K562 (cell line): ENCODE results near the gene SH3BGRL2. TPM values are rescaled to one million over a fixed set of nuclear protein-coding genes. Genes with fewer than 3 reads are reported as not detected.

Source experiments
- ARID1B ChIP-seq: fragments of 450-650 bp; IDR thresholded peaks from 2 replicates; pipeline ENCODE4 v1.6.1; 2016; ENCODE audit warnings: antibody characterized with exemption, mild to moderate bottlenecking, inconsistent platforms
- CCNT2 ChIP-seq: IDR thresholded peaks from 2 replicates; pipeline ENCODE4 v1.6.1; 2011; ENCODE audit warnings: borderline replicate concordance, low read depth, mild to moderate bottlenecking, moderate library complexity, mixed read lengths, low read length; ENCODE audit not compliant: insufficient read length; ENCODE audit errors: extremely low read depth
- CHAMP1 ChIP-seq: fragments of 450-650 bp; IDR thresholded peaks from 2 replicates; pipeline ENCODE4 v1.6.1; 2016; ENCODE audit warnings: mild to moderate bottlenecking
- CTBP1 ChIP-seq: fragments of 450-650 bp; IDR thresholded peaks from 2 replicates; pipeline ENCODE4 v1.6.1; 2016; ENCODE audit warnings: borderline replicate concordance
- DACH1 ChIP-seq: fragments of 450-650 bp; IDR thresholded peaks from 2 replicates; pipeline ENCODE4 v1.6.1; 2018; ENCODE audit not compliant: partially characterized antibody
- IRF1 ChIP-seq: sonication (generic); formaldehyde crosslinking; IDR thresholded peaks from 2 replicates; pipeline ENCODE4 v1.8.0; 2022; ENCODE audit warnings: missing genetic modification reagents, mild to moderate bottlenecking, borderline replicate concordance
- KDM5B ChIP-seq: fragments of 200-600 bp; sonication (generic); IDR thresholded peaks from 2 replicates; pipeline ENCODE4 v1.6.1; 2012; ENCODE audit warnings: low read depth, mild to moderate bottlenecking, moderate library complexity, low read length, control low read depth, inconsistent platforms; ENCODE audit not compliant: insufficient replicate concordance
- KLF16 ChIP-seq: IDR thresholded peaks from 2 replicates; pipeline ENCODE4 v1.6.1; 2016; ENCODE audit warnings: antibody characterized with exemption
- MAFF ChIP-seq: IDR thresholded peaks from 2 replicates; pipeline ENCODE4 v1.6.1; 2012; ENCODE audit warnings: low read length, improper control_type of control experiment
- MITF ChIP-seq: IDR thresholded peaks from 2 replicates; pipeline ENCODE4 v1.6.1; 2014; ENCODE audit warnings: antibody characterized with exemption
- NCOA2 ChIP-seq, 2 experiments: fragments of 450-650 bp; IDR thresholded peaks; 2 replicates each; pipeline ENCODE4 v1.6.1; 2018; ENCODE audit warnings: mild to moderate bottlenecking in 2 of 2, moderate library complexity in 1 of 2; ENCODE audit not compliant: partially characterized antibody in 2 of 2
- PKNOX1 ChIP-seq: fragments of 450-650 bp; IDR thresholded peaks from 2 replicates; pipeline ENCODE4 v1.6.1; 2016
- TAF7 ChIP-seq: fragments of 450-650 bp; IDR thresholded peaks from 2 replicates; pipeline ENCODE4 v1.6.1; 2016; ENCODE audit warnings: missing genetic modification characterization, missing compliant biosample characterization
- TCF3 ChIP-seq: sonication (generic); formaldehyde crosslinking; IDR thresholded peaks from 2 replicates; pipeline ENCODE4 v1.4.0; 2020; ENCODE audit warnings: mild to moderate bottlenecking, missing genetic modification reagents
- TCFL5 ChIP-seq: fragments of 250-450 bp; sonication (Bioruptor Pico); conservative IDR thresholded peaks from 2 replicates; pipeline ENCODE4 v1.6.1; 2021; ENCODE audit warnings: mild to moderate bottlenecking, moderate library complexity, matching md5 sums
- ZNF140 ChIP-seq: fragments of 250-450 bp; sonication (Bioruptor Pico); IDR thresholded peaks from 2 replicates; pipeline ENCODE4 v1.8.0; 2021; ENCODE audit warnings: moderate library complexity, mild to moderate bottlenecking, inconsistent platforms
- ZNF143 ChIP-seq: sonication (generic); formaldehyde crosslinking; IDR thresholded peaks from 2 replicates; pipeline ENCODE4 v1.9.0; 2022; ENCODE audit warnings: mild to moderate bottlenecking, missing genetic modification reagents
- ZNF146 ChIP-seq: IDR thresholded peaks from one replicate; pipeline ENCODE4 v1.6.1; 2018; ENCODE audit warnings: missing compliant biosample characterization; ENCODE audit not compliant: unreplicated experiment
- ZNF280A ChIP-seq: fragments of 450-650 bp; IDR thresholded peaks from 2 replicates; pipeline ENCODE4 v1.6.1; 2018; ENCODE audit warnings: mild to moderate bottlenecking, low read depth; ENCODE audit not compliant: partially characterized antibody
- ZNF785 ChIP-seq: fragments of 250-450 bp; sonication (Bioruptor Pico); IDR thresholded peaks from 2 replicates; pipeline ENCODE4 v1.4.0; 2020; ENCODE audit warnings: mild to moderate bottlenecking
- polyA plus RNA-seq, 8 experiments: library from polyadenylated mRNA; depleted of rRNA in 4 of 8; stranded (reverse) in 5 of 8; unstranded in 3 of 8; fragments of >200 nt; fragmentation: Nextera tagmentation in 2 of 8; fragmentation: Illumina TruSeq in 1 of 8; extraction: Ambion mirVana in 2 of 8; extraction: Trizol in 1 of 8; gene quantifications; 2 replicates each; pipeline versions ENCODE4 v1.2.1 to v1.2.3, GENCODE V29; 2011 to 2014; ENCODE audit warnings: inconsistent platforms in 1 of 8, missing spikeins in 1 of 8
- total RNA-seq, 7 experiments: library from RNA; depleted of rRNA in 6 of 7; stranded (reverse); fragments of >200 nt in 6 of 7; fragmentation: Illumina TruSeq in 2 of 7; extraction: Trizol in 2 of 7; gene quantifications; 2 replicates each; pipeline versions ENCODE4 v1.2.1 to v1.2.3, GENCODE V29; 2011 to 2021; ENCODE audit warnings: low replicate concordance in 1 of 7

SH3BGRL2 gene
- total and polyA plus RNA-seq, 9 of the 15 experiments (the other 6 are each of a cell fraction or from before 2014, with no cell fraction given): 4.4 to 12.1 (median 7.3) TPM

GRCh38 chr6:79599725-79600259 is 31.3 kb upstream of the SH3BGRL2 start (continued):
- TF ChIP-seq CHAMP1: peak; percentile 50; the same call in 1 of the 2 replicates
- TF ChIP-seq ZNF146: no peak
- peak; percentile 93 for TF ChIP-seq TCF3 (CRISPR knock-in tag)
- no peak for TF ChIP-seq TCFL5 (CRISPR knock-in tag)
- no peak for TF ChIP-seq ZNF140 (CRISPR knock-in tag)
- peak; percentile 93 for TF ChIP-seq ARID1B
- TF ChIP-seq KDM5B: no peak
- TF ChIP-seq ZNF785 (CRISPR knock-in tag): no peak
- TF ChIP-seq IRF1: no peak
- TF ChIP-seq MITF: no peak
- no peak for TF ChIP-seq ZNF143 (CRISPR knock-in tag)
- peak; percentile 83 for TF ChIP-seq CTBP1
- no peak for TF ChIP-seq NCOA2 (IDR thresholded peaks at IDR 0.05; ENCODE audit: partially characterized antibody in 2 of 2)
- no peak for TF ChIP-seq PKNOX1
- no peak for TF ChIP-seq TAF7 (tag)
- peak; percentile 63; the same call in 1 of the 2 replicates for TF ChIP-seq KLF16
- TF ChIP-seq DACH1: no peak
- TF ChIP-seq MAFF: no peak
- TF ChIP-seq CCNT2: peak; percentile 89
- TF ChIP-seq ZNF280A: no peak
